Mesenchymal stem cell (in vitro differentiated cells and primary cell): ENCODE results near the gene CYP39A1.

Experiments used
- DNase-seq: peaks from one replicate; pipeline ENCODE4 v3.0.0-alpha.2; 2013
- H2AFZ ChIP-seq: one replicate; pipeline ENCODE4 v1.6.1; 2013; ENCODE audit warnings: low read depth, mild to moderate bottlenecking, control low read depth, inconsistent platforms, low read length, moderate library complexity
- H2AK5ac ChIP-seq: 2 replicates; pipeline ENCODE4 v1.6.1; 2013; ENCODE audit warnings: low read length, moderate library complexity, mild to moderate bottlenecking, inconsistent platforms; ENCODE audit not compliant: severe bottlenecking
- H2BK120ac ChIP-seq: one replicate; pipeline ENCODE4 v1.6.1; 2013; ENCODE audit warnings: low read depth, mild to moderate bottlenecking, inconsistent platforms, low read length, moderate library complexity
- H2BK12ac ChIP-seq, 2 experiments: one replicate each; pipeline ENCODE4 v1.6.1; 2013; ENCODE audit warnings: inconsistent platforms in 2 of 2, low read length in 2 of 2, mild to moderate bottlenecking in 2 of 2, moderate library complexity in 2 of 2, control low read depth in 1 of 2
- H2BK15ac ChIP-seq: one replicate; pipeline ENCODE4 v1.6.1; 2013; ENCODE audit warnings: mild to moderate bottlenecking, low read depth, inconsistent platforms; ENCODE audit not compliant: poor library complexity, severe bottlenecking
- H2BK5ac ChIP-seq: 2 replicates; pipeline ENCODE4 v1.6.1; 2013; ENCODE audit warnings: low read depth, mild to moderate bottlenecking, low read length, control low read depth, inconsistent platforms; ENCODE audit not compliant: poor library complexity, severe bottlenecking
- H3K14ac ChIP-seq, 2 experiments: one replicate each; pipeline ENCODE4 v1.6.1; 2013; ENCODE audit warnings: inconsistent platforms in 2 of 2, low read length in 2 of 2, control low read depth in 1 of 2, mild to moderate bottlenecking in 1 of 2, moderate library complexity in 1 of 2
- H3K18ac ChIP-seq, 2 experiments: one replicate each; pipeline ENCODE4 v1.6.1; 2013; ENCODE audit warnings: inconsistent platforms in 2 of 2, low read length in 2 of 2, control low read depth in 1 of 2, low read depth in 1 of 2, mild to moderate bottlenecking in 1 of 2
- H3K23ac ChIP-seq, 2 experiments: one replicate each; pipeline ENCODE4 v1.6.1; 2013; ENCODE audit warnings: inconsistent platforms in 2 of 2, low read length in 2 of 2, mild to moderate bottlenecking in 2 of 2, moderate library complexity in 2 of 2, control low read depth in 1 of 2
- H3K27ac ChIP-seq: 2 replicates; pipeline ENCODE4 v1.5.1; 2013; ENCODE audit warnings: mild to moderate bottlenecking, moderate library complexity, low read length, control low read depth, inconsistent platforms; ENCODE audit not compliant: poor library complexity, severe bottlenecking
- H3K27me3 ChIP-seq, 2 experiments: 2 replicates each; pipeline versions ENCODE4 v1.6.1 to v1.7.0; 2013; ENCODE audit warnings: low read length in 2 of 2, mild to moderate bottlenecking in 2 of 2, moderate library complexity in 2 of 2, control low read depth in 1 of 2, inconsistent platforms in 1 of 2; ENCODE audit not compliant: control insufficient read depth in 1 of 2, insufficient read depth in 1 of 2
- H3K36me3 ChIP-seq, 2 experiments: 2 replicates each; pipeline versions ENCODE4 v1.6.1 to v1.7.0; 2013; ENCODE audit warnings: low read length in 2 of 2, control low read depth in 1 of 2, inconsistent platforms in 1 of 2, low read depth in 1 of 2, mild to moderate bottlenecking in 1 of 2; ENCODE audit not compliant: insufficient read depth in 2 of 2, control insufficient read depth in 1 of 2
- H3K4ac ChIP-seq, 2 experiments: one replicate each; pipeline ENCODE4 v1.6.1; 2013; ENCODE audit warnings: inconsistent platforms in 2 of 2, low read length in 2 of 2, mild to moderate bottlenecking in 2 of 2, moderate library complexity in 2 of 2, control low read depth in 1 of 2, low read depth in 1 of 2
- H3K4me1 ChIP-seq: 2 replicates; pipeline ENCODE4 v1.6.1; 2013; ENCODE audit warnings: low read depth, low read length, control low read depth; ENCODE audit not compliant: control insufficient read depth, insufficient read depth
- H3K4me2 ChIP-seq: 2 replicates; pipeline ENCODE4 v1.6.1; 2013; ENCODE audit warnings: low read length, mild to moderate bottlenecking, inconsistent platforms; ENCODE audit not compliant: poor library complexity, severe bottlenecking
- H3K4me3 ChIP-seq, 2 experiments: 2 replicates each; pipeline versions ENCODE4 v1.5.1 to v1.7.0; 2013; ENCODE audit warnings: low read length in 2 of 2, mild to moderate bottlenecking in 2 of 2, control low read depth in 1 of 2, low read depth in 1 of 2; ENCODE audit not compliant: insufficient read depth in 1 of 2
- H3K79me1 ChIP-seq: replicated peaks from 2 replicates; pipeline ENCODE4 v1.6.1; 2013; ENCODE audit warnings: mild to moderate bottlenecking, control low read depth, low read length, inconsistent platforms; ENCODE audit not compliant: poor library complexity, severe bottlenecking
- H3K9ac ChIP-seq: 2 replicates; pipeline ENCODE4 v1.7.0; 2013; ENCODE audit warnings: mild to moderate bottlenecking, low read length, moderate library complexity
- H3K9me3 ChIP-seq: 2 replicates; pipeline ENCODE4 v1.7.0; 2013; ENCODE audit warnings: mild to moderate bottlenecking, low read length; ENCODE audit not compliant: control insufficient read depth
- H4K8ac ChIP-seq: one replicate; pipeline ENCODE4 v1.6.1; 2013; ENCODE audit warnings: inconsistent platforms, mild to moderate bottlenecking, low read length, moderate library complexity
- H4K91ac ChIP-seq: one replicate; pipeline ENCODE4 v1.6.1; 2013; ENCODE audit warnings: mild to moderate bottlenecking, low read length, inconsistent platforms
- WGBS: methylation state at CpG from one replicate; pipeline ENCODE4 v1.1.7; 2013; ENCODE audit warnings: mixed read lengths; 5-methylcytosine and 5-hydroxymethylcytosine counted together

CYP39A1 gene

DNA sequence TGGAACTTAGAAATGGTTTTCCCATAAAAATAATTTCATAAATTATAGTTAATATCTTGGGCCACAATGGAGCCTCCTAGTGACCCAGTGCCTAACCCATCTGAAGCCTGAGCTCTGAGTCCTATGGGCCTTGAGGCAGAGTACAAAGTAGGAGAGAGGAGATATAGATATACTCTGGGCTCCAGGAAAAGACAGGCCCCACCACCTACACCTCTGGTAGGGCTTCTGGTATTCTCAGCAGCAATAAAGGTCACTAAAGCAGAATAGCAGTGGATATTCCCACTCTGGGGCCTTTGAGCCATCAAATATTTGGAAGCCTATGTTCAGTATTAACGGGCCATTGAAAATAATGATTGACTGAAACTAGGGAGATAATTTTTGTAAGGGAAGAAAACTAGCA, 24.1 kb downstream of the CYP39A1 start:
- no peak overlapping the region for H3K9ac ChIP-seq
- H3K18ac ChIP-seq: no peak overlapping the region
- H2AFZ ChIP-seq: no peak overlapping the region
- H2BK12ac ChIP-seq: no peak overlapping the region
- no peak overlapping the region for H4K91ac ChIP-seq
- H3K4me3 ChIP-seq: no peak overlapping the region
- no peak overlapping the region for H2BK5ac ChIP-seq
- no peak overlapping the region for H2BK120ac ChIP-seq
- H3K14ac ChIP-seq: no peak overlapping the region
- DNase-seq: no peak
- WGBS: 80% methylated on average over 1 of the region's 1 CpG
- H3K4me2 ChIP-seq: no peak overlapping the region
- no peak overlapping the region for H3K23ac ChIP-seq
- H2BK15ac ChIP-seq: no peak overlapping the region
- H2AK5ac ChIP-seq: no peak overlapping the region
- no peaks in the 10 kb centered on the region for H3K36me3 ChIP-seq
- H3K9me3 ChIP-seq: no peaks in the 10 kb centered on the region
- no peak overlapping the region for H3K27ac ChIP-seq
- H3K4ac ChIP-seq: no peak overlapping the region
- H4K8ac ChIP-seq: no peak overlapping the region
- H3K79me1 ChIP-seq: no peaks in the 10 kb centered on the region
- no peaks in the 10 kb centered on the region for H3K27me3 ChIP-seq
- no peaks in the 10 kb centered on the region for H3K4me1 ChIP-seq

DNA sequence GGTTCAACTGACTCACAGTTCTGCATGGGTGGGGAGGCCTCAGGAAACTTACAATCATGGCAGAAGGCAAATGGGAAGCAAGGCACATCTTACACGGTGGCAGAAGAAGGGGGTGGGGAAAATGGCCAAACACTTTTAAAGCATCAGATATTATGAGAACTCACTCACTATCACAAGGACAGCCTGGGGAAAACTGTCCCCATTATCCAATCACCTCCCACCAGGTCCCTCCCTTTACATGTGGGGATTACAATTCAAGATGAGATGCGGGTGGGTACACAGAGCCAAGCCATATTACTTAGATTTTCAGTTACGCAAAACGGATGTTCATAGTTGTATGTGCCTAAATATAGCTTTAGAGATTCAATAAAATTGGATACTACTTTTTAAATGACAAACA, 25.6 kb downstream of the CYP39A1 start:
- H3K9ac ChIP-seq: no peak overlapping the region
- H2BK12ac ChIP-seq: no peak overlapping the region
- no peak overlapping the region for H2BK15ac ChIP-seq
- no peak overlapping the region for H3K18ac ChIP-seq
- no peaks in the 10 kb centered on the region for H3K36me3 ChIP-seq
- H2AK5ac ChIP-seq: no peak overlapping the region
- H3K9me3 ChIP-seq: no peaks in the 10 kb centered on the region
- no peaks in the 10 kb centered on the region for H3K27me3 ChIP-seq
- no peak for DNase-seq
- 100% methylated on average over 1 of the region's 4 CpGs for WGBS
- H3K27ac ChIP-seq: no peak overlapping the region
- H3K14ac ChIP-seq: no peak overlapping the region
- no peak overlapping the region for H4K91ac ChIP-seq
- H3K79me1 ChIP-seq: no peaks in the 10 kb centered on the region
- no peaks in the 10 kb centered on the region for H3K4me1 ChIP-seq
- H3K4ac ChIP-seq: no peak overlapping the region
- H3K23ac ChIP-seq: no peak overlapping the region
- no peak overlapping the region for H3K4me3 ChIP-seq
- no peak overlapping the region for H3K4me2 ChIP-seq
- no peak overlapping the region for H2BK5ac ChIP-seq
- no peak overlapping the region for H2AFZ ChIP-seq
- no peak overlapping the region for H2BK120ac ChIP-seq
- H4K8ac ChIP-seq: no peak overlapping the region

- peak; percentile 44 for DNase-seq
- no peaks in the 10 kb centered on the region for H3K36me3 ChIP-seq
- no peak overlapping the region for H3K4ac ChIP-seq
- H2BK15ac ChIP-seq: no peak overlapping the region
- H3K4me3 ChIP-seq: no peak overlapping the region
- H3K9me3 ChIP-seq: no peaks in the 10 kb centered on the region
- 0% methylated on average over 1 of the region's 3 CpGs for WGBS
- H2AFZ ChIP-seq: no peak overlapping the region
- H3K79me1 ChIP-seq: no peaks in the 10 kb centered on the region
- no peak overlapping the region for H2BK12ac ChIP-seq
- no peak overlapping the region for H2AK5ac ChIP-seq
- peak overlapping the region; percentile 15 for H3K9ac ChIP-seq
- H3K14ac ChIP-seq: no peak overlapping the region
- no peak overlapping the region for H2BK120ac ChIP-seq
- no peak overlapping the region for H4K91ac ChIP-seq
- no peak overlapping the region for H3K18ac ChIP-seq
- no peaks in the 10 kb centered on the region for H3K27me3 ChIP-seq
- no peak overlapping the region for H2BK5ac ChIP-seq
- no peak overlapping the region for H3K23ac ChIP-seq
- no peak overlapping the region for H3K4me2 ChIP-seq
- H3K27ac ChIP-seq: no peak overlapping the region
- H4K8ac ChIP-seq: no peak overlapping the region
- H3K4me1 ChIP-seq: no peaks in the 10 kb centered on the region
These were observed 26.2 kb downstream of the CYP39A1 start for GRCh38 chr6:46626228-46626909.

DNA sequence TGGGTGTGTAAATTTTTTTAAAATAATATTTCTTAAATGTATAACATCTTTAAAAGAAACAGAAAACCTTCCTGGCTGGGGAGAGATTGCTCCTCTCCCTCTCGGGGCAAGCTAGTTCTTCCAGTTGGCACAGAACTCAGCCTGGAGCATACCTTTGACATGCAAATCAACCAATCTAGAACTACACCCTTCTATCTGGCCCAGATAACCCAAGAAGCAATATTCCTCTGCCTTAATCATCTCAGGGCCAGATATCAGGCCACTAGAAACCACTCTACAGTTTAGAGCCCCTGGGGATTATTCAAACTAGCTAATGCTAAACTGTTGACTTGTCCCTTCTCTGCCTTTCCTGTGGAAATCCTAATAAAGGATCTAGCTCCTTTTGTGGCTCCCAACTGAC, 33.9 kb downstream of the CYP39A1 start:
- Histone ChIP-seq H2BK5ac (no peak overlapping the region), H3K4me1 (no peaks in the 10 kb centered on the region), H3K9me3 (no peaks in the 10 kb centered on the region), H3K27me3 (no peaks in the 10 kb centered on the region), H3K4me3 (no peak overlapping the region), H3K79me1 (no peaks in the 10 kb centered on the region), H2AK5ac (no peak overlapping the region), H4K8ac (no peak overlapping the region), H3K23ac (no peak overlapping the region), H3K36me3 (no peaks in the 10 kb centered on the region), H3K4ac (no peak overlapping the region), H3K9ac (no peak overlapping the region), H2BK120ac (no peak overlapping the region), H3K27ac (no peak overlapping the region), H2AFZ (no peak overlapping the region), H2BK15ac (no peak overlapping the region), H3K4me2 (no peak overlapping the region), H3K18ac (no peak overlapping the region), H3K14ac (no peak overlapping the region), H4K91ac (no peak overlapping the region), H2BK12ac (no peak overlapping the region)
- DNase-seq: no peak
- WGBS: 93% methylated on average over 1 of the region's 1 CpG
